ENCODE data around the gene UBD.

The UBD gene

GRCh38 chr6:29521006-29521680, 38.4 kb downstream of the UBD start:
- DNase-seq = no peak

GRCh38 chr6:29520232-29520631, 39.3 kb downstream of the UBD start:
- DNase-seq = no peak

- DNase-seq = no peak
Observed at GRCh38 chr6:29519291-29520010, 40.1 kb downstream of the UBD start.

GRCh38 chr6:29517728-29518440, 41.6 kb downstream of the UBD start:
- DNase-seq = no peak

GRCh38 chr6:29517245-29517644, 42.3 kb downstream of the UBD start:
- no peak for DNase-seq

GRCh38 chr6:29516108-29516507, 43.4 kb downstream of the UBD start:
- peak; percentile 32 for DNase-seq

GRCh38 chr6:29510746-29511300, 48.7 kb downstream of the UBD start:
- DNase-seq = no peak

- no peak for DNase-seq
Observed at GRCh38 chr6:29510202-29510601, 49.3 kb downstream of the UBD start.

- no peak for DNase-seq
Observed at GRCh38 chr6:29509711-29510110, 49.8 kb downstream of the UBD start.

GRCh38 chr6:29509239-29509638, 50.3 kb downstream of the UBD start:
- DNase-seq = no peak

GRCh38 chr6:29507319-29507718, 52.2 kb downstream of the UBD start:
- DNase-seq = no peak

- DNase-seq = no peak
Observed at GRCh38 chr6:29506446-29507067, 53.0 kb downstream of the UBD start.

- DNase-seq = no peak
Observed at GRCh38 chr6:29505808-29506207, 53.7 kb downstream of the UBD start.

All from fibroblast of skin of right biceps (primary cell).